Epithelial cell of prostate (primary cell): ENCODE results near the gene AGPAT2.

Experiments used
- DNase-seq: peaks from one replicate; pipeline ENCODE4 v3.0.0-alpha.2; 2011; ENCODE audit warnings: low read depth, low spot score
- H3K27ac ChIP-seq: fragments of 450-650 bp; 2 replicates; pipeline ENCODE4 v1.5.1; 2017; ENCODE audit warnings: mild to moderate bottlenecking

The AGPAT2 gene

DNA sequence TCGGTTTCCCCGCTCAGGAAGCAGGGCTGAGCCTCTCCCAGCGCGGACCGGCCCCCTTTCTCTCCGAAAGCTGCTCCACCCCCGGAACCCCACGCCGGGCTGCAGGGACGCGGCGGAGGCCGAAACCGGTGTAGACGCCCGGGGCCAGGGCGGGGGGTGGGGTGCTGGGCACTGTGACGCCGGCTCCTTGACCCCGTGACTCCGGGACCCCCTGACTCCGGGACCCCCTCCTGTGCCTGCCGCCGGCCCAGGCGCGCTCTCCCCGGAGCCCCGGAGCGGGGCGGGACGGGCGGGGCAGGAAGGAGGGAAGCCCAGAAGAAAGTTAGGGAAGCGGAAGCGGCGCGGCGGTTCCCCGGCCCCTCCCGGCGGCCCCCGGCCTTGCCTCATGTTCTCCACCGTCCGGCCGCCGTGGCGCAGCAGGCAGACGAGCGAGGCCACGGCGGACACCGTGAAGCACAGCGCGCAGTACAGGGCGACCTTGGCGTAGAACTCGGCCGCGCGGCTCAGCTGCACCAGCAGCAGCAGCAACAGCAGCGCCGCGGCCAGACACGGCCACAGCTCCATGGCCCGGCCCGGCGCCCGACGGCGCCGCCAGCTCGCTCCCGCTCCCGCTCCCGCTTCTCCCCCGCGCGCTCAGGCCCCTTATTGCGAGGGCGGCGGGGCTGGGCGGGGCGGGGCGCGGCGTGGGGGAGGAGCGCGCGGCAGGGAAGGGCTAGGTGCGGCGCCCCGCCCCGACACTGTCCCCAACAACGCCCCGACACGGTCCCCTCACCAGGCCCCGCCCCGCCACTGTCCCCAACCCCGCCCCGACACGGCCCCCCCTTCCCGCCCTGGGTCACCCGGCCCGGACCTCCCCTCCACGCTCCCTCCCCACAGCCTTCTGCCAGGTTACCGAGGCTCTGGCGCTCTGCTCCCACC is at the start of gene AGPAT2:
Gene AGPAT2 (minus strand): TSS at position 664 of the 918 bp plus-strand sequence. CDS start 100 bp downstream, at position 564.
- no peak for DNase-seq

GRCh38 chr9:136735812-136736480 is 48.7 kb upstream of the AGPAT2 start:
- no peak overlapping the region for H3K27ac ChIP-seq
- no peak for DNase-seq

More for the DNA sequence above, at the start of gene AGPAT2:
- H3K27ac ChIP-seq, result peak within 1 kb of the TSS; percentile 61

DNA sequence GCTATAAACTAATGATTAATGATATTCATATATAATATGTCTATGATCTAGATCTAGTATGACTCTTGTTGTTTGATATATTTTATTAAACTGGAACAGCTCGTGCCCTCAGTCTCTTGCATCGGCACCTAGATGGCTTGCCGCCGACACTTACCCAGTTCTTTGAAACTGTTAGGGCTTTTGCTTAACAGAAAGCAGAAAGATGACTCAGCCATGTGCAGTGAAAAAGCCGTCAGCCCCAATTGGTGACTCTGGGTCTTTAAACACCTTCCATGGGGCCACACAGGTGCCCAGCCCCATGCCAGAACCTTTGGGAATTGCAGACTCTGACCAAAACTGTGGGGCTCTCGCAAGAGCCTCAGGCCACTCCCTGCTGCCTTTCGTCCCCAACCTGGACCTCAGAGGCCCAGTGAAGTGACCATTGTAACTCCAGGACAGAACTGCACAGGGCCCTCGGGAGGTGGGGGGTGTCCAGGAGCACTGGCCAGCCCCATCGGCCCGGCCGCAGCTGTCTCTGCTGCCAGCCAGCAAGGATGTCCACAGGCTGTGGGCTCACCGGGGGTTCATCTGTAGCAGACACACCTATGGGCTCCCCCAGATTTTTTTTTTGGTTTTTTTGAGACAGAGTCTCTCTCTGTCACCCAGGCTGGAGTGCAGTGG is 47.7 kb upstream of the AGPAT2 start:
- no peak overlapping the region for H3K27ac ChIP-seq
- DNase-seq, result no peak

- no peak overlapping the region for H3K27ac ChIP-seq
- no peak for DNase-seq
These were observed 46.4 kb upstream of the AGPAT2 start for GRCh38 chr9:136733611-136734010.

- DNase-seq, result no peak
- no peak overlapping the region for H3K27ac ChIP-seq
These were observed 45.4 kb upstream of the AGPAT2 start for GRCh38 chr9:136732444-136733178.

- no peak overlapping the region for H3K27ac ChIP-seq
- DNase-seq, result no peak
These were observed 42.7 kb upstream of the AGPAT2 start for GRCh38 chr9:136729926-136730325.

- no peak for DNase-seq
- no peak overlapping the region for H3K27ac ChIP-seq
These were observed 41.9 kb upstream of the AGPAT2 start for GRCh38 chr9:136729144-136729543.

DNA sequence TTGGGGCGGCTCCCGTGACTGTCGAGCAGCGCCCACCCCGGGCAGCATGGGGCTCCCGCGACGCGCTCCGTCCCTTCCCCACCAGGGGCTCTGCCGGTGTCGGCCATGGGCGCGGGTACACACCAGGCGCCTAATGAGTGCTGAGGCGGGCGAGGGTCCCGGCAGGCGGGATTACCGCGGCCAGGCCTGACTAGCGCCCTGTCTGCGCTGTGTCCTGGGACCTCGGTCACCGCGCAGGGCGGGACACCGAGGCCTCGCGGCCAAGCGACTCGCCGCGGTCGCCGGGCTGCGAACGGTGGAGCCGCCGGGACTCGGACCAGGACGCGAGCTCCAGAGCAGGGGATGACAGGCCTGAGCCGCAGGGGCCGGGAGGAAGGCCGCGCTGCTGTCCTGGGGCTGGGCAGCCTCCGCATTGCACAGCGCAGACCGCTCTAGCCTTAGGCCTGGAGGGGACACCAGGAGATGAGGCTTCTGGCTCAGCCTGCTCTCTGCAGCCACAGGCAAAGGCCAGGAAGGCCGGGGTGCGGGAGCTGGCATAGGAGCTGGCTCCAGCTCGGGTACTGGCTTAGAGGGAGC is 41.4 kb upstream of the AGPAT2 start:
- peak overlapping the region; percentile 60 for H3K27ac ChIP-seq
- DNase-seq, result no peak

DNA sequence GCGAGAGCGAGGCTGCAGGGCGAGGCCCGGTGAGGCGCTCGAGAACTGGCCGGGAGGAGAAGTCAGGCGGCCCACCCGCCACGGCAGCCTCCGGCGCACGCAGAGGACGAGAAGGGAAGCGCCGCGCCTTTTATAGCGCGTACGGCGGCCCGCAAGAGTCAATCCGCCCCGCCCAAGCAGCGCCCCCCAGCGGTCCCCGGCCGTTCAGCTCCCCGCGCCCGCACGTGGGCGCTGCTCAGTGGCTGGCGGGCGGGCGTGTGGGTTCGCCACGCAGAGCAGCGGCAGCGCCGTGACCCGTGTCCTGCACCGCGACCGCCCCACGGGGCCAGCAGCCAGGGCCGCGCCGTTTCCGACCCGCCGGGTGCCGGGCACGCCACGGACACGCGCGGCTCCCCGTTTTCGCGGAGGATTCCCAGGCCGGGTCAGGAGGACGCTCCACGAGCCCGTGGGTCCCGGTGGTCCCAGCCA is 40.9 kb upstream of the AGPAT2 start:
- peak overlapping the region; percentile 60 for H3K27ac ChIP-seq

DNA sequence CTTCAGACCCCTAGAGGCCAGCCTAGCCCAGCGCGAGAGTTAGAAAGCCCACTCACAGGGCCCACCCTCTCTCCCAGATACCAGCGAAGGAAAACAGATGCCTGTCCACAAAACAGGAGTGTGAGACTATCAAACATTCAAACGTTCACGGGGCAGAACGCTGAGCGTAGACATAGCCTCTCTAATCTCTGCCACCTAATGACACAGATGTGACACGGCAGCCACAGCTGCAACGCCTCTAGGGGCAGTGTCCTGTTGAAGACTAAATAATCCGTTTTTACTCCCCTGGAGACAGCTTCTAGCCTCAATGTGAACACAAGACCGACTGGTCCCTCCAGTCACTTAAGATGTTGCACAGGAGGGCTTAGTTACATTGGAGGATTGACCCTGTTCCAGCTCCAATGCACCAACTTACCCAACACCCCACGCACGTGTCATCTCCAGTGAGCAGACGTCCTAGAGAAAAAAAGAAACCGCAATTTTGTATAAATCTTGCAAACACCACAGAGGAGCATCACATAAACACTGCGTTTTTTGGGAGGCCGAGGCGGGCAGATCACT is 39.5 kb upstream of the AGPAT2 start:
- peak overlapping the region; percentile 60 for H3K27ac ChIP-seq
- DNase-seq, result no peak

More for the DNA sequence above, 40.9 kb upstream of the AGPAT2 start:
- DNase-seq, result peak; percentile 52

DNA sequence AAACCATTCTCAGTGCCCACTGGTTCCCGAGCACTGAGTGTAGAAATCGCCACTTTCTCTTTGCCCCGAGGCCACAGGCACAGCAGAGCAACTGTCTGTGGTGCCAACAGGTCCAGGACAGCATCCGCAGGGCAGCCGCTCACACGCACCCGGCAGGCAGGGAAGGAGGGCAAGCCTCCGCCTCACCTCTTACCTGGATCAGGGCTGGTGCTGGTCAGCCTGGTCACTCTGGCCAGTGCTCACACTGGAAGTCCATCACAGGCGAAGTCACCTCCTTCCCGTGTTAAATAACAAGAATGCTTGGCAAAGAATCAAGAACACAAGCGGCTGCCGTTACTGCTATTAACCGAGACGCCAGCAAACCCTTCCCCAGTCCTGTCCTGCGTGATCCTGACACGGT is 38.9 kb upstream of the AGPAT2 start:
- DNase-seq, result no peak

DNA sequence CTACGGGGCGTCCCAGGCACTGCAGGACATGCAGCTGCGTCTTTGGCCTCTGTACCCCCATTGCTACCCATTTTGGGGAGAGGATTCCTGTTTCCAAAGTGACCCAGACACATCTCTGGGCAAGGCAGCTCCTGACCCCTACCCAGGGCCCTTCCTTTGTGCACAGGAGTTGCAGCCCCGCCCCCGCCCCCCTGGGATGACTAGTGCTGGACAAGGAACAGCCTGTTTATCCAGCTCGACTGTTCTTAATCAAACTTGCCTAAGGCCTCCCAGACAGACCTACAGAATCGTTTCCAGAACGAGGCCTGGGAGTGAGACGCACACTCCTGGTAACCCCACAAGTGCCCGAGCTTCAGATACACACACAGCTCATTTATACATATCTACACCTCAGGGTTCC is 38.4 kb upstream of the AGPAT2 start:
- H3K27ac ChIP-seq, result peak overlapping the region; percentile 60
- DNase-seq, result peak; percentile 52

More for the DNA sequence above, 38.9 kb upstream of the AGPAT2 start:
- peak overlapping the region; percentile 60 for H3K27ac ChIP-seq

DNA sequence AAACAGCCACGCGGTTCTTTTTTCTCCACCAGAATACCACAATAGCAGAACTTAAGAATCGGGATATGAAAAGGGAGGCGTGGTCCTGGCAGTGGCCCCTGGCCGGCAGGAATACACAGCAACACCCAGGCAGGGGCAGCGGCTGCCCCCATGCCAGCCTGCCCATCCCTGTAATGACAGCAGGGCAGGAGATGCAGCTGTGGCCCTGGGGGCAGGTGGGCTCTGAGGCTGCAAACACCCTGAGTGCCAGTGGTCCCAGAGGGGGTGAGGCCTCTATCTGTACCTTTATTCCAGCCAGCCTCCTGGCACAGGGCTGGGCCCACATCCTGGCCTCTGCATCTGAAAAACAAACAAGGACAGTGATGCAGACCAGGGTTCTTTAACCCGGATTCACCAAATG is 37.5 kb upstream of the AGPAT2 start:
- DNase-seq, result no peak
- H3K27ac ChIP-seq, result no peak overlapping the region

DNA sequence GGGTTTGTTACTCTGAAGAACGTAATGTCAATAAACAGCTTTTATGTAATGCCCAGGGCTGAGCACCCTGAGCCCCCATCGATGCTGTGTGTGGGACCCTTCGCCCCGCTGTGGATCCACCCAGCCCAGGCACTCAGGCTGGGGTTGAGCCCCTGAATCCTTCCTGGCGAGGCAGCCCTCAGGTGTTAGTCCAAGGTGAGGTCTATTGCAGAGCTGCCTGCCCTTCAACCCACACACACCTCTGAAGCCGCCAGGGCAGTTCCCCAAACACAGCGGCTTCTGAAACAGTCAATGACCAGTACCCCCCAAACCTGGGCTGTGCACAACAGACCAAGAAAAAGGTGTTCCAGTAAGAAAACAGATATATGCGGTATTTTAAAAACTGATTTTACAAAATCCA is 36.7 kb upstream of the AGPAT2 start:
- DNase-seq, result no peak
- no peak overlapping the region for H3K27ac ChIP-seq

- no peak for DNase-seq
- H3K27ac ChIP-seq, result no peak overlapping the region
These were observed 36.2 kb upstream of the AGPAT2 start for GRCh38 chr9:136723362-136723976.

- no peak overlapping the region for H3K27ac ChIP-seq
- no peak for DNase-seq
These were observed 35.7 kb upstream of the AGPAT2 start for GRCh38 chr9:136722969-136723356.

DNA sequence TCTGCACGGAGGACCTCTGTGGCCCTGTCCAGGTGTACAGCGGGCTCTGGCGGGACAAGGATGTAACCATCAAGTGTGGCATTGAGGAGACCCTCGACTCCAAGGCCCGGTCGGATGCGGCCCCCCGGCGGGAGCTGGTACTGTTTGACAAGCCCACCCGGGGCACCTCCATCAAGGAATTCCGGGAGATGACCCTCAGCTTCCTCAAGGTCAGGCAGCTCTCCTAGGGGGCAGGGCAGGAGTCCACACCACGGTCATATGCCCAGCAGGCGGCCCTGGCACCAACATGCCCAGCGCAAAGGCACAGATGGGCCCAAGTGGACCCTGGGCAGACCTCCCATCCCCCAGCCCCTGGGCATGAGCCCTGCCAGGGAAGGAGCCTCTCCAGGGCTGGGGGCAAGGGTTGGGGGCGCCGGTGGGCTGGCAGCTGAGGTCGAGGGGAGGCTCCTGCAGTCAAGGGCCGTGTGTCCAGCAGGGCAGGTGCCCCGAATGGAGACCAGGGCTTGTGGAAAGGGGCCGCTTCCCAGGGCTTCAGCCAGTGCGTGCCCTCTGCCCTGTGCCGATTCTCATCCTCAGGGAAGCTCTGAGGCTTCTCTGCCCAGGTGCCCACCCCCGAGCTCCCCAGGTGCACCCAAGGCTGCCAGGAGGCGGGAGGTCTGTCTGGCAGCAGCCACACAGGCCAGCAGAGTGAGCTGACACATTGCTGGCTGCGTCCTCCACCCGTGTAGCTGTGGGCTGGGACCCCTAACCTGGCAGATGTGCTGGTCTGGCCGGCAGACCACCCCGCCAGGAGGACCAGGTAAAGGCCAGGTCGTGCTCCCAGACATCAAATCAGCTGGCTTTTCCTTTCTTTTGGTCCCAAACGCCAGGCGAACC is 35.1 kb upstream of the AGPAT2 start:
- no peak for DNase-seq
- H3K27ac ChIP-seq, result no peak overlapping the region
